Kidney capillary endothelial cell (primary cell): ENCODE data around the gene SLC2A5.
"Not testable (repeated sequence)": the region's sequence is repeated elsewhere in the genome, so short reads cannot be mapped to it uniquely, and the experiment has no call there.

Experiments used
- DNase-seq: peaks from one replicate; pipeline ENCODE4 v3.0.0-alpha.2; 2018; ENCODE audit warnings: low spot score

The SLC2A5 gene

DNA sequence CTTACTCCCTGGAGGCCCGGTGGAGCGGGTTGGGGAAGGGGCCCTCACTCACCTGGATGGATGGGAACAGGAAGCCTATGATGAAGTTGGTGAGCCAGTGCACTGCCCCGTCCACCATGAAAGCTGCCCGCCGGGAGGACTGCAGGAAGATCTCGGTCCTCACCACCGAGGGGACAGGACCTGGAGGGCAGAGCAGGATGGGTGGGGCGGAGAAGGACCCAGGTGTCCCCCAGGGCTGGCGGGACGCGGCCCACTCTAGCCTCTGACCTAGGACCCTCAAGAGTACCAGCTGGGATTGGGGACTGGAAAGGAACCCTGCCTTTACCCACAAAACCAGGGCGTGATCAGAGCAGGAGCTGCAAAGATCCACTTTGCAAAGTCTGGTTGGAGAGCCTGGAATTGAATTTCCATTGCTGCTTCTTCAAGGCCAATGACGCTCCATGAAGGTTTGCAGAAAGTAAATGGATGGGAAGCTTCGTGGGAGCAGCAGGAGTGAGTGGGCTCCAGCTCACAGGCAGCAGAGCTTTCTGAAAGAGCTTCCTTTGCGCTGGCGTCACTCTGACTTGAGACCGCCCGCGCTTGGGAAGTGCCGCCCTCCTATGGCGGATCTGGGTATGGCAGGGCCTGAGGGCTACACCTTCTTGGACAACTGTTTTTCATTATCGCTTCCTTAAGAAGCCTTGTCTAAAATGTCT is 64.6 kb downstream of the SLC2A5 start:
- peak; percentile 80 for DNase-seq

DNA sequence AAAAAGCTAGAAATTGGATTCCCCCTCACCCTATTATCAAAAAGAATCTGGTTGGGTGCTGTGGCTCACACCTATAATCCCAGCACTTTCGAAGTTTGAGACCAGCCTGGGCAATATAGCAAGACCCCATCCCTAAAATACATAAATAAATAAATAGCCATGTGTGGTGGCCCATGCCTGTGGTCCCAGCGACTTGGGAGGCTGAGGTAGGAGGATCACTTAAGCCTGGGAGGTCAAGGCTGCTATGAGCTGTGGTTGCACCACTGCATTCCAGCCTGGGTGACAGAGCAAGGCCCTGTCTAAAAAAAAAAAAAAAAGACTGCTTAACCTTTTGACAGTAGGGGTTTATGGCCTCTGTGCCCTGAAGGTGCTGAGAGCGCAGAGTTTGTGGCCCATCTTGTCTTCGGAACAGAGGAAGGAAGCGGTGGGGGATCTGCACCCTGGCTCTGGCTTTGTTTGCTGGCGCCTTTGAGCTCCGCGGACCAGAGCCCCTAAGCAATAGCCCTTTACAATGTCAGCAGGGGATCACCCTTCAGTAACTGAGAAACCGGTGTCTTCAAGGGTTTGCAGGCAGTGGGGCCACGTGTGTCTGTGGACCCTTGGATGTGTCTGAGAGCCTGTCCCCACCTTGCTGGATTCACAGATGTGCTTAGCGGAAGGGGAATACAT is 65.3 kb downstream of the SLC2A5 start:
- no peak for DNase-seq

- DNase-seq: not testable (repeated sequence)
Measured at GRCh38 chr1:9002215-9002560, 67.2 kb downstream of the SLC2A5 start.

- DNase-seq: not testable (repeated sequence)
Measured at GRCh38 chr1:9001534-9002214, 67.8 kb downstream of the SLC2A5 start.

- DNase-seq: not testable (repeated sequence)
Measured at GRCh38 chr1:8993962-8994675, 75.3 kb downstream of the SLC2A5 start.

- no peak for DNase-seq
Measured at GRCh38 chr1:8992936-8993687, 76.3 kb downstream of the SLC2A5 start.

- no peak for DNase-seq
Measured at GRCh38 chr1:8989821-8990220, 79.6 kb downstream of the SLC2A5 start.

DNA sequence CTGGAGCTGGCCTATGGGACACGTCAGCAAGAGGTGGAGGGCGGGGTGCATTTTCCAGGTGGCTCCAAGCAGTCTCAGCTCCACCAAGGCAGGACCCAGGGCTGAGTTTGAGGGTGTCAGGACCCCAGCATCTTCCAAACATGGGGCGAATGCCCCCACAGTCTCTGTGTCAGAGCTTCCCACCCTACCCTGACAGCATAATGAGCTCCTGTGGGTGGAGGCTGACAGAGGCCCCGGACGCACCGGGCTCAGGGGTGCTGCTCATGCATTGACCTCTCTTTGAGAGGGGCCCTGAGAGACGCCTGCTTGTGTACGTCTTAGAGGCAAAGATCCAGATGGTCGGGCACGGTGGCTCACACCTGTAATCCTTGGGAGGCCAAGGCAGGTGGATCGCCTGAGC is 80.4 kb downstream of the SLC2A5 start:
- no peak for DNase-seq

GRCh38 chr1:8988618-8988967 is 80.8 kb downstream of the SLC2A5 start:
- DNase-seq: no peak

- DNase-seq: peak; percentile 65
Measured at GRCh38 chr1:8987881-8988617, 81.4 kb downstream of the SLC2A5 start.

DNA sequence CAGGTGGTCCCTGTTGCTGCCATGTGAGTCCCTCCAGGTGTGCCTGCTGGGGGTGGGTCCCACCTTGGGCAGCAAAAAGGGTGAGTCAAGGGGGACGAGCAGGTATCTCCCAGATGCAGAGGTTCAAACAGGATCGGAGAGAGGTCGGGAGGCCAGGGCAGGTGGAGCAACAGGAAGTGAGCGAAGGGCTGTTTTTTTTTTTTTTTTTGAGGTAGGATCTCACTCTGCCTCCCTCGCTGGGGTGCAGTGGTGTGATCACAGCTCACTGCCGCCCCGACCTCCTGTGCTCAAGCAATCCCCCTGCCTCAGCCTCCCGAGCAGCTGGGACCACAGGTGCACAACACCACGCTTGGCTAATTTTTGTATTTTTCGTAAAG is 82.6 kb downstream of the SLC2A5 start:
- no peak for DNase-seq

DNA sequence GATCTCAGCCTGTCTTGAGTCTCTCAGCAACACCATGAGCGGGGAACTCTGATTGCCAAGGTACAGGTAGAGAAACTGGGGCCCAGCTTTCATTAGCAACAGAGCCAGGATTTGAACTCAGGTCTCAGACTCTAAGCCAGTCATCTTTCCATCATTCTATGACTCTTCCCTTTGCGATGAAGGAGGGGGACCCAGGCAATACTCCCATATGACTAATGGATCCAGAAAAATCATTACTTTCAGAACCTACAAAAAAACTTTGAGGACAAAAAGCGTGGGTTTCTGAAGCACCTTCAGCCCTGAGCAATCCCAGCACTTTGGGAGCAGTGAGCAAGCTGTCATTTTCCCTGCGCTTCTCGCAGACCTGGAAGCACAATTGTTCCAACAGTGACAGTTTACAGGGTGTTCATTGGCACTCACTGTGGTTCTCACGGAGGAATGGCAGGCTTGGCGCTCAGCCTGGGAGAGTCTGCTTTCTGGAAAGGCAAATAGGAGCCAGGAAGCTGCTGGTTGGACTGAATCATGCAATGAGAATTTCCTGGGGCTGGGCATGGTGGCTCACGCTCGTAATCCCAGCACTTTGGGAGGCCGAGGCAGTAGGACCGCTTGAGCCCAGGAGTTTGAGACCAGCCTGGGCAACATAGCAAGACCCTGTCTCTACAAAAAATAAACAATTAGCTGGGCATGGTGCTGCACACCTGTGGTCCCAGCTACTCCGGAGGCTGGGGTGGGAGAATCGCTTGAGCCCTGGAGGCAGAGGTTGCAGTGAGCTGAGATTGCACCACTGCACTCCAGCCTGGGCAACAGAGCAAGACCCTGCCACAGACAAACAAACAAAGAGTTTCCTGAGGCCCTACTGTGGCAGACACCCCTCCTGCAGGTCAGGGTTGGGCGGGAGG is 83.3 kb downstream of the SLC2A5 start:
- DNase-seq: peak; percentile 94
